GM19397 (cell line): ENCODE measurements around the gene SLC13A4.
"Not testable (repeated sequence)": the region's sequence is repeated elsewhere in the genome, so short reads cannot be mapped to it uniquely, and the experiment has no call there.

Experiments
- ATAC-seq: cut with Tn5 transposase; IDR thresholded peaks from one replicate; pipeline ENCODE4 v1.9.1; 2021; ENCODE audit warnings: mild to moderate bottlenecking, moderate library complexity; ENCODE audit not compliant: unreplicated experiment

Gene SLC13A4

GRCh38 chr7:135704074-135704473 lies 23.9 kb downstream of the SLC13A4 start:
- no peak for ATAC-seq

- ATAC-seq: no peak
These were observed 30.5 kb downstream of the SLC13A4 start for GRCh38 chr7:135697276-135698049.

GRCh38 chr7:135693558-135693957 lies 34.4 kb downstream of the SLC13A4 start:
- ATAC-seq: no peak

- not testable (repeated sequence) for ATAC-seq
These were observed 35.4 kb downstream of the SLC13A4 start for GRCh38 chr7:135692606-135693005.

GRCh38 chr7:135692055-135692454 lies 35.9 kb downstream of the SLC13A4 start:
- ATAC-seq: no peak

GRCh38 chr7:135690566-135690965 lies 37.4 kb downstream of the SLC13A4 start:
- ATAC-seq: no peak

GRCh38 chr7:135687466-135687865 lies 40.5 kb downstream of the SLC13A4 start:
- no peak for ATAC-seq

- ATAC-seq: no peak
These were observed 42.5 kb downstream of the SLC13A4 start for GRCh38 chr7:135685306-135686084.

- ATAC-seq: no peak
These were observed 43.3 kb downstream of the SLC13A4 start for GRCh38 chr7:135684699-135685098.

GRCh38 chr7:135684136-135684535 lies 43.9 kb downstream of the SLC13A4 start:
- ATAC-seq: no peak

GRCh38 chr7:135683609-135684008 lies 44.4 kb downstream of the SLC13A4 start:
- ATAC-seq: no peak

GRCh38 chr7:135682191-135682590 lies 45.8 kb downstream of the SLC13A4 start:
- ATAC-seq: no peak

GRCh38 chr7:135681762-135682161 lies 46.2 kb downstream of the SLC13A4 start:
- no peak for ATAC-seq

GRCh38 chr7:135678612-135679575 lies 49.1 kb downstream of the SLC13A4 start:
- ATAC-seq: no peak

GRCh38 chr7:135673360-135673706 lies 54.7 kb downstream of the SLC13A4 start:
- no peak for ATAC-seq

- no peak for ATAC-seq
These were observed 55.2 kb downstream of the SLC13A4 start for GRCh38 chr7:135672560-135673359.

- no peak for ATAC-seq
These were observed 57.8 kb downstream of the SLC13A4 start for GRCh38 chr7:135670179-135670578.

- no peak for ATAC-seq
These were observed 58.2 kb downstream of the SLC13A4 start for GRCh38 chr7:135669774-135670173.

- ATAC-seq: not testable (repeated sequence)
These were observed 59.1 kb downstream of the SLC13A4 start for GRCh38 chr7:135668852-135669395.

GRCh38 chr7:135667626-135668025 lies 60.4 kb downstream of the SLC13A4 start:
- ATAC-seq: not testable (repeated sequence)
